PC-9 (cell line): ENCODE results near the gene RNF220. TPM values are rescaled to one million over a fixed set of nuclear protein-coding genes. Genes with fewer than 3 reads are reported as not detected.

Experiments used
- BruUV-seq: library from RNA; stranded (reverse); fragments of 400-500 nt; replicated peaks from 2 replicates; lab custom pipeline; 2021; lab: Mats Ljungman, UMichigan
- CTCF ChIA-PET: fragments of 300-600 bp; sonication (Branson Sonifier 250); formaldehyde crosslinking; loops from one replicate; lab custom pipeline; 2022; ENCODE audit warnings: antibody characterized with exemption; lab: Charles Lee
- POLR2A ChIA-PET: fragments of 300-600 bp; sonication (Branson Sonifier 250); formaldehyde crosslinking; loops from one replicate; lab custom pipeline; 2022; ENCODE audit warnings: antibody characterized with exemption; ENCODE audit not compliant: unreplicated experiment; lab: Charles Lee
- DNase-seq, 2 experiments: peaks; one replicate each; pipeline versions ENCODE4 v3.0.0 to v3.0.0-alpha.2; 2015 to 2022; ENCODE audit warnings: mixed read lengths in 1 of 2
- H2AFZ ChIP-seq: fragments of 200-600 bp; sonication (generic); 2 replicates; pipeline ENCODE4 v1.8.1; 2017; ENCODE audit warnings: antibody characterized with exemption
- H3F3A ChIP-seq: fragments of 200-600 bp; sonication (generic); 2 replicates; pipeline ENCODE4 v1.8.1; 2017; ENCODE audit warnings: antibody characterized with exemption, mild to moderate bottlenecking, low read depth; ENCODE audit not compliant: insufficient read depth
- H3K27ac ChIP-seq: fragments of 200-600 bp; sonication (generic); 2 replicates; pipeline ENCODE4 v1.6.1; 2016; ENCODE audit warnings: mixed run types
- H3K27me3 ChIP-seq: fragments of 200-600 bp; sonication (generic); 2 replicates; pipeline ENCODE4 v1.6.1; 2016; ENCODE audit warnings: low read depth, mixed run types; ENCODE audit not compliant: insufficient read depth
- H3K36me3 ChIP-seq: fragments of 200-600 bp; sonication (generic); 2 replicates; pipeline ENCODE4 v1.6.1; 2016; ENCODE audit warnings: low read depth, mixed run types
- H3K4me1 ChIP-seq: fragments of 200-600 bp; sonication (generic); replicated peaks from 2 replicates; pipeline ENCODE4 v1.6.1; 2016; ENCODE audit warnings: mixed run types; ENCODE audit not compliant: insufficient read depth
- H3K4me2 ChIP-seq: fragments of 200-600 bp; sonication (generic); 2 replicates; pipeline ENCODE4 v1.6.1; 2017; ENCODE audit warnings: mixed run types
- H3K4me3 ChIP-seq: fragments of 200-600 bp; sonication (generic); 2 replicates; pipeline ENCODE4 v1.6.1; 2016; ENCODE audit warnings: mixed run types
- H3K79me2 ChIP-seq: fragments of 200-600 bp; sonication (generic); 2 replicates; pipeline ENCODE4 v1.6.1; 2017; ENCODE audit warnings: low read depth, mixed run types
- H3K9me2 ChIP-seq: fragments of 200-600 bp; sonication (generic); 2 replicates; pipeline ENCODE4 v1.8.1; 2017; ENCODE audit warnings: mild to moderate bottlenecking; ENCODE audit not compliant: insufficient read depth
- H3K9me3 ChIP-seq: fragments of 200-600 bp; sonication (generic); 2 replicates; pipeline ENCODE4 v1.8.1; 2016; ENCODE audit warnings: low read depth; ENCODE audit not compliant: insufficient read depth
- H4K20me1 ChIP-seq: fragments of 200-600 bp; sonication (generic); 2 replicates; pipeline ENCODE4 v1.8.1; 2017; ENCODE audit not compliant: insufficient read depth
- CTCF ChIP-seq: fragments of 200-600 bp; sonication (generic); conservative IDR thresholded peaks from 2 replicates; pipeline ENCODE4 v1.6.1; 2017; ENCODE audit warnings: mixed run types, antibody characterized with exemption, mild to moderate bottlenecking, moderate library complexity
- EZH2 ChIP-seq: fragments of 200-600 bp; sonication (generic); IDR thresholded peaks from 2 replicates; pipeline ENCODE4 v1.8.0; 2017; ENCODE audit warnings: antibody characterized with exemption, low read depth
- intact Hi-C: fragments of 100-400 bp; cut with micrococcal nuclease; formaldehyde crosslinking; loops from one replicate; pipeline ENCODE4 v1.10.0; 2022; ENCODE audit not compliant: unreplicated experiment
- total RNA-seq: library from RNA; stranded (reverse); gene quantifications from 2 replicates; pipeline ENCODE4 v1.2.3, GENCODE V29; 2021

Gene RNF220
- total RNA-seq, 1 experiment from 2014 or later, result 82.9 TPM

GRCh38 chr1:44594353-44594752 lies 189.3 kb downstream of the RNF220 start:
- no peak for TF ChIP-seq CTCF
- TF ChIP-seq EZH2, result no peak
- H3K9me2 ChIP-seq, result no peaks in the 10 kb centered on the region
- POLR2A ChIA-PET, result interaction anchor here (0.6 kb wide), 1 partner anchor 41 kb away, joined by 5 read pairs; no protein-coding TSS in a partner anchor
- intact Hi-C loops, result loop anchor here (10.0 kb wide), 2 partner anchors 190 to 500 kb away; partner anchors contain the start of gene RNF220
- H3K4me3 ChIP-seq, result no peak overlapping the region
- H3K4me2 ChIP-seq, result no peak overlapping the region
- no peak overlapping the region for H3K27ac ChIP-seq
- no peaks in the 10 kb centered on the region for H4K20me1 ChIP-seq
- no peaks in the 10 kb centered on the region for H3K9me3 ChIP-seq
- H3K27me3 ChIP-seq, result no peaks in the 10 kb centered on the region; the same call in 1 of the 2 replicates
- no peaks in the 10 kb centered on the region for H3K4me1 ChIP-seq
- no peak overlapping the region for H2AFZ ChIP-seq
- BruUV-seq, result no TSS peak
- CTCF ChIA-PET, result interaction anchor here (0.7 to 2.7 kb wide), 6 partner anchors 62 to 470 kb away, joined by 3 to 12 read pairs (median 4); no protein-coding TSS in a partner anchor
- no peak for DNase-seq
- no peaks in the 10 kb centered on the region for H3K79me2 ChIP-seq
- no peaks in the 10 kb centered on the region for H3F3A ChIP-seq
- no peaks in the 10 kb centered on the region for H3K36me3 ChIP-seq

- H3F3A ChIP-seq, result no peaks in the 10 kb centered on the region
- BruUV-seq, result no TSS peak
- no peaks in the 10 kb centered on the region for H4K20me1 ChIP-seq
- H3K4me3 ChIP-seq, result no peak overlapping the region
- intact Hi-C loops, result loop anchor here (1.0 to 10.0 kb wide), 6 partner anchors 57 to 500 kb away; partner anchors contain the start of gene RNF220
- no peaks in the 10 kb centered on the region for H3K9me3 ChIP-seq
- H3K9me2 ChIP-seq, result no peaks in the 10 kb centered on the region
- DNase-seq, result peak; percentile 55 to 84
- CTCF ChIA-PET, result interaction anchor here (0.6 to 2.7 kb wide), 5 partner anchors 62 to 471 kb away, joined by 3 to 12 read pairs (median 4); no protein-coding TSS in a partner anchor
- no peaks in the 10 kb centered on the region for H3K79me2 ChIP-seq
- no peak overlapping the region for H2AFZ ChIP-seq
- H3K4me2 ChIP-seq, result peak overlapping the region; percentile 33
- POLR2A ChIA-PET, result no interaction called here
- no peaks in the 10 kb centered on the region for H3K4me1 ChIP-seq
- TF ChIP-seq CTCF, result peak; percentile 98
- no peak for TF ChIP-seq EZH2
- peaks cover 4% of the 10 kb centered on the region for H3K27me3 ChIP-seq
- no peak overlapping the region for H3K27ac ChIP-seq
- no peaks in the 10 kb centered on the region for H3K36me3 ChIP-seq
These were observed 190.0 kb downstream of the RNF220 start for GRCh38 chr1:44594871-44595735.

GRCh38 chr1:44596511-44596910 lies 191.5 kb downstream of the RNF220 start:
- no peak overlapping the region for H3K27ac ChIP-seq
- H3K4me1 ChIP-seq, result no peaks in the 10 kb centered on the region
- intact Hi-C loops, result loop anchor here (5.0 to 10.0 kb wide), 3 partner anchors 192 to 502 kb away; partner anchors contain the start of gene RNF220
- H3K27me3 ChIP-seq, result peaks cover 12% of the 10 kb centered on the region
- no TSS peak for BruUV-seq
- H4K20me1 ChIP-seq, result no peaks in the 10 kb centered on the region
- H2AFZ ChIP-seq, result no peak overlapping the region
- ChIA-PET CTCF (interaction anchor here (0.5 to 1.0 kb wide), 2 partner anchors 56 to 67 kb away, joined by 3 to 11 read pairs; no protein-coding TSS in a partner anchor), POLR2A (interaction anchor here (0.7 kb wide), 1 partner anchor 7 kb away, joined by 18 read pairs; no protein-coding TSS in a partner anchor)
- H3K36me3 ChIP-seq, result no peaks in the 10 kb centered on the region
- no peak for DNase-seq
- H3K4me3 ChIP-seq, result no peak overlapping the region
- TF ChIP-seq EZH2 (no peak), CTCF (no peak)
- H3F3A ChIP-seq, result no peaks in the 10 kb centered on the region
- H3K4me2 ChIP-seq, result no peak overlapping the region
- no peaks in the 10 kb centered on the region for H3K9me3 ChIP-seq
- no peaks in the 10 kb centered on the region for H3K9me2 ChIP-seq
- no peaks in the 10 kb centered on the region for H3K79me2 ChIP-seq
